GM12875 (cell line): Measurements from ENCODE around the gene CD200R1L.

Source experiments
- H3K4me3 ChIP-seq: one replicate; pipeline ENCODE4 v1.5.1; 2011; ENCODE audit warnings: low read depth, low read length, control low read depth
- CTCF ChIP-seq: IDR thresholded peaks from 2 replicates; pipeline ENCODE4 v1.5.1; 2011; ENCODE audit warnings: low read depth, mild to moderate bottlenecking, control low read depth, inconsistent platforms, low read length, moderate library complexity, borderline replicate concordance; ENCODE audit not compliant: insufficient read depth

Gene CD200R1L

GRCh38 chr3:112805126-112805525 is 41.5 kb downstream of the CD200R1L start:
- H3K4me3 ChIP-seq, result no peak overlapping the region
- TF ChIP-seq CTCF, result no peak

- H3K4me3 ChIP-seq, result no peak overlapping the region
Observed at GRCh38 chr3:112804021-112804420, 42.6 kb downstream of the CD200R1L start.

GRCh38 chr3:112803467-112803866 is 43.2 kb downstream of the CD200R1L start:
- no peak for TF ChIP-seq CTCF
- no peak overlapping the region for H3K4me3 ChIP-seq

More at GRCh38 chr3:112804021-112804420, 42.6 kb downstream of the CD200R1L start:
- no peak for TF ChIP-seq CTCF

- H3K4me3 ChIP-seq, result no peak overlapping the region
- TF ChIP-seq CTCF, result no peak
Observed at GRCh38 chr3:112802338-112802737, 44.3 kb downstream of the CD200R1L start.

- H3K4me3 ChIP-seq, result no peak overlapping the region
- TF ChIP-seq CTCF, result no peak
Observed at GRCh38 chr3:112799946-112800345, 46.7 kb downstream of the CD200R1L start.

- no peak for TF ChIP-seq CTCF
- no peak overlapping the region for H3K4me3 ChIP-seq
Observed at GRCh38 chr3:112794622-112795172, 52.0 kb downstream of the CD200R1L start.

- TF ChIP-seq CTCF, result no peak
- no peak overlapping the region for H3K4me3 ChIP-seq
Observed at GRCh38 chr3:112793326-112794081, 53.2 kb downstream of the CD200R1L start.
